BLaER1 (cell line): ENCODE measurements around the gene PHAF1.

Source experiments
- H3K27ac ChIP-seq: shearing (Covaris generic); formaldehyde crosslinking; 2 replicates; pipeline ENCODE4 v1.8.1; 2022
- H3K27me3 ChIP-seq: shearing (Covaris generic); formaldehyde crosslinking; 2 replicates; pipeline ENCODE4 v1.8.1; 2022
- H3K36me3 ChIP-seq: shearing (Covaris generic); formaldehyde crosslinking; 2 replicates; pipeline ENCODE4 v1.8.1; 2022
- H3K4me1 ChIP-seq: shearing (Covaris generic); formaldehyde crosslinking; 2 replicates; pipeline ENCODE4 v1.8.1; 2022
- H3K4me2 ChIP-seq: shearing (Covaris generic); formaldehyde crosslinking; 2 replicates; pipeline ENCODE4 v1.8.1; 2022
- H3K4me3 ChIP-seq: shearing (Covaris generic); formaldehyde crosslinking; 2 replicates; pipeline ENCODE4 v1.8.1; 2022
- H3K9ac ChIP-seq: shearing (Covaris generic); formaldehyde crosslinking; 2 replicates; pipeline ENCODE4 v1.8.1; 2022
- H3K9me3 ChIP-seq: shearing (Covaris generic); formaldehyde crosslinking; 2 replicates; pipeline ENCODE4 v1.8.1; 2022
- H4K20me1 ChIP-seq: shearing (Covaris generic); formaldehyde crosslinking; 2 replicates; pipeline ENCODE4 v1.8.1; 2022
- Cebpa-rat ChIP-seq: shearing (Covaris generic); IDR thresholded peaks from 2 replicates; pipeline ENCODE4 v1.8.1; 2022

PHAF1 gene

DNA sequence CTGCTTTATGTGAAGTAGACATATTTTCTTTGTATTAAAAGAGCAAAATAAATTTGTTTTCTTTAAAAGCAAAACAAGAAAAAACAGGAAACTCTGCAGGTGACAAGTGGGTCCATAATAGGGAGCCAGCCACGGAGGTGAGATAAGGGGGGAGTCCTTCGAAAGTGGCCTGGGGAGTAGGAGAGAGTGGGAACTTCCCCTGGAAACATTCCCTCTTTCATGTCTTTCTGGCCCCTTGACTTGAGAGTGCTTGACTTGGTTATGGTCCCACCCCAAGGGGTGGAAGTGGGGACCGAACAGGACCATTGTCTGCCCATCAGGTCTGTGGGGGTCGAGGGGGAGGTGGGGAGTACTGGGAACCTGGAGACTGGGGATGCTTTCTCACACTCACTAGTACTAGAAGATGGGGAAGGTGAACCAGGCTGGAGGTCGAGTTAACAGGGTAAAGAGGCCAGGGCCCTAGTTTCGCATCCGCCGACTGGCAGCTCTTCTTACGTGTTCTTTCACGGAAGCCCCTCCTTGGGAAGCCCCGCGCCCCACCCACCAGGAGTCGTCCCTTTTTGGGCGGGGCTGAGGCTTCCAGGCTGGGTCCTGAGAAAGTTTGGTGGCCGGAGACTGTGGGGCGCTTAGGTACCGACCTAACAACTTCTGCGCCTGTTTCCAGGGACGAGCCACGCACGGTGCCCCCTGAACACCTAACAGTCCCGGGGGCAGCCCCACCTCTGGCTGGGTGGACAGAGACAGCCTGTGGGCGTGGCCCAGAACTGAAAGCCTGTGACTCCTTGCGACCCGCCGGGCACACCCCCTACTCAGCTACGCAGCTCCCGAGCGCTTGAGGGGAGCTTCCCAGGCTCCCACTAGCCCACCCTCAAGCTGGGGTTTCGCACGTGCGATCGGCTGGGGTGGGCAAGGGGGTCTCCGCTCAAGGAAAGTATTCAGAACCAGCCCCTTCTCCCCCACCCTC lies 49.2 kb downstream of the PHAF1 start:
- Histone ChIP-seq H3K27me3 (peaks cover 38% of the 10 kb centered on the region), H3K4me2 (peak overlapping the region; percentile 99), H3K9me3 (no peaks in the 10 kb centered on the region), H3K9ac (peak overlapping the region; percentile 81), H4K20me1 (peaks cover 84% of the 10 kb centered on the region), H3K27ac (peak overlapping the region; percentile 28; the same call in 1 of the 2 replicates), H3K4me3 (peak overlapping the region; percentile 93), H3K36me3 (peaks cover 7% of the 10 kb centered on the region; the same call in 1 of the 2 replicates), H3K4me1 (peaks cover 70% of the 10 kb centered on the region)
- TF ChIP-seq Cebpa-rat, result no peak

DNA sequence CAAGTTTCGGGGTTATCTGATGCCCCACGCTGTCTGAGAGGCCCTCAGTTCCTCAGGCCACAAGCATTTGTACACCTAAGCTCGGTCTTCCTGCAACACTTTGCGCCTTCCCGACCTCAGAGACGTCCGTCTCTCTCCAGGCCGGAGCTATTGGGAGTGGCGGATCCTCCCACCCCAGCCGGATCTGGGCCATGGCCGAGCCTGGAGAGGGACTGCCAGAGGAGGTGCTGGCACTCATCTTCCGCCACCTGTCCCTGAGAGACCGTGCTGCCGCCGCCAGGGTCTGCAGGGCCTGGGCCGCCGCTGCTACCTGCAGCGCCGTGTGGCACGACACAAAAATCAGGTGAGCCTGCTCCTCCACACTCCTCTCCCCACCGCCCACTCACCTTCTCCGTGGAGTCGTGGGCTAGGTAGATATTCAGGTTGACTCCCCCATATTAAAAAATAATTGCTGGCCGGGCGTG lies 51.9 kb downstream of the PHAF1 start:
- Histone ChIP-seq H3K27ac (no peak overlapping the region), H3K9me3 (no peaks in the 10 kb centered on the region), H3K9ac (no peak overlapping the region), H3K36me3 (no peaks in the 10 kb centered on the region), H3K4me3 (peak overlapping the region; percentile 93; the same call in 1 of the 2 replicates), H3K4me2 (peak overlapping the region; percentile 99), H4K20me1 (peaks cover 75% of the 10 kb centered on the region), H3K27me3 (peaks cover 57% of the 10 kb centered on the region), H3K4me1 (peaks cover 66% of the 10 kb centered on the region)
- TF ChIP-seq Cebpa-rat, result no peak

GRCh38 chr16:67162506-67163163 lies 52.9 kb downstream of the PHAF1 start:
- Histone ChIP-seq H3K27ac (no peak overlapping the region), H3K4me2 (peak overlapping the region; percentile 81), H3K4me1 (peaks cover 62% of the 10 kb centered on the region), H3K27me3 (peaks cover 67% of the 10 kb centered on the region), H4K20me1 (peaks cover 65% of the 10 kb centered on the region), H3K36me3 (no peaks in the 10 kb centered on the region), H3K4me3 (peak overlapping the region; percentile 63), H3K9me3 (no peaks in the 10 kb centered on the region), H3K9ac (no peak overlapping the region)
- TF ChIP-seq Cebpa-rat, result no peak

GRCh38 chr16:67163164-67163998 lies 53.6 kb downstream of the PHAF1 start:
- peaks cover 75% of the 10 kb centered on the region for H3K27me3 ChIP-seq

DNA sequence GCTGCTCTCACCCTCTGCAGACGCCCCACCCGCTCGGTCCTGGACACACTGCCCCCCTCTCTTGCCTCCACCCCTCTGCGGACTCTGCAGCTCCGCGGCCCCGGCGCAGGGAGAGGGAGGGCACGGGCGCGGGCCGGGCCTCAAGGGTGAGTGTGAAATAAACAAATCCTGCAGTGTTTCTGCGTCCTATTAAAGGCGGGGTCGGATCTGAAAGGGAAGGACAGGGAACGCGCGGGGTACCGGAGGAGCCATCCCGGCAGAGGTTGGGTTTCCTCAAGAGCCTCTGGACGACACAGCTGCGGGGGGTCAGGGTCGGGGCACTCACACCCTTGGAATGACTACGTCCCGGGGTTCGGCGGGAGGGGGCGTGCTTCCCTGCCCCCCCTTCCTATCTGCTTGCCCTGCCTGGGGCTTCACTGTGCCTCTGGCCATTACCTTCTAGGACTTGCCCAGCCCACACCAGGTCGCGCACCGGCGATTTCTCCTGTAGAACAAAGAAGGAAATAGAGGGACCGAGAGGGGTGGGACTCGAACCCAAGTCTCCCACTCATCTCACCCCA lies 54.3 kb downstream of the PHAF1 start:
- no peak for TF ChIP-seq Cebpa-rat
- Histone ChIP-seq H3K36me3 (no peaks in the 10 kb centered on the region), H4K20me1 (peaks cover 50% of the 10 kb centered on the region), H3K4me2 (peak overlapping the region; percentile 81), H3K4me1 (peaks cover 54% of the 10 kb centered on the region), H3K9ac (no peak overlapping the region), H3K27me3 (peaks cover 81% of the 10 kb centered on the region), H3K4me3 (peak overlapping the region; percentile 63), H3K9me3 (no peaks in the 10 kb centered on the region), H3K27ac (no peak overlapping the region)

More at GRCh38 chr16:67163164-67163998, 53.6 kb downstream of the PHAF1 start:
- H3K4me1 ChIP-seq, result peaks cover 54% of the 10 kb centered on the region
- no peak overlapping the region for H3K27ac ChIP-seq
- H3K4me3 ChIP-seq, result peak overlapping the region; percentile 63
- no peaks in the 10 kb centered on the region for H3K36me3 ChIP-seq
- peak overlapping the region; percentile 81 for H3K4me2 ChIP-seq
- H4K20me1 ChIP-seq, result peaks cover 57% of the 10 kb centered on the region
- 0 out of 2 replicates have a peak overlapping the region, but pooled peaks have one; percentile 10 for H3K9ac ChIP-seq
- TF ChIP-seq Cebpa-rat, result no peak
- H3K9me3 ChIP-seq, result no peaks in the 10 kb centered on the region

- H3K36me3 ChIP-seq, result no peaks in the 10 kb centered on the region
- peak within 1 kb of the TSS; percentile 81 for H3K4me2 ChIP-seq
- no peak within 1 kb of the TSS for H3K27ac ChIP-seq
- no peak for TF ChIP-seq Cebpa-rat
- H4K20me1 ChIP-seq, result peaks cover 46% of the 10 kb centered on the region
- H3K27me3 ChIP-seq, result peaks cover 81% of the 10 kb centered on the region
- H3K4me3 ChIP-seq, result peak within 1 kb of the TSS; percentile 63
- H3K9me3 ChIP-seq, result no peaks in the 10 kb centered on the region
- H3K9ac ChIP-seq, result no peak within 1 kb of the TSS
- peaks cover 57% of the 10 kb centered on the region for H3K4me1 ChIP-seq
Observed at GRCh38 chr16:67164599-67165061, 54.9 kb downstream of the PHAF1 start, which contains the start of gene HSF4. HSF4 (plus strand) TSS chr16:67164745; CDS start chr16:67164812, 67 bp downstream.

GRCh38 chr16:67165121-67166078 lies 55.7 kb downstream of the PHAF1 start:
- Histone ChIP-seq H4K20me1 (peaks cover 46% of the 10 kb centered on the region), H3K4me3 (peak overlapping the region; percentile 55; the same call in 1 of the 2 replicates), H3K27ac (no peak overlapping the region), H3K4me1 (peaks cover 63% of the 10 kb centered on the region), H3K4me2 (peak overlapping the region; percentile 81), H3K9ac (no peak overlapping the region), H3K27me3 (peaks cover 81% of the 10 kb centered on the region), H3K9me3 (no peaks in the 10 kb centered on the region), H3K36me3 (no peaks in the 10 kb centered on the region)
- no peak for TF ChIP-seq Cebpa-rat

GRCh38 chr16:67166110-67166547 lies 56.4 kb downstream of the PHAF1 start:
- Histone ChIP-seq H3K9ac (no peak overlapping the region), H3K36me3 (no peaks in the 10 kb centered on the region), H3K4me1 (peaks cover 66% of the 10 kb centered on the region), H3K4me2 (no peak overlapping the region), H3K27ac (no peak overlapping the region), H3K4me3 (no peak overlapping the region), H4K20me1 (peaks cover 46% of the 10 kb centered on the region), H3K27me3 (peaks cover 78% of the 10 kb centered on the region), H3K9me3 (no peaks in the 10 kb centered on the region)
- no peak for TF ChIP-seq Cebpa-rat
